Endodermal cell (in vitro differentiated cells): ENCODE results near the gene SDK2. TPM values are rescaled to one million over a fixed set of nuclear protein-coding genes. Genes with fewer than 3 reads are reported as not detected.

Source experiments
- DNase-seq: peaks from one replicate; pipeline ENCODE4 v3.0.0-alpha.2; 2017
- H3K27ac ChIP-seq: 2 replicates; pipeline ENCODE4 v1.5.1; 2013; ENCODE audit warnings: mild to moderate bottlenecking, low read depth, low read length, moderate library complexity
- H3K27me3 ChIP-seq: 2 replicates; pipeline ENCODE4 v1.6.1; 2013; ENCODE audit warnings: mild to moderate bottlenecking, low read length, moderate library complexity; ENCODE audit not compliant: insufficient read depth, control insufficient read depth, poor library complexity, severe bottlenecking
- H3K36me3 ChIP-seq: 2 replicates; pipeline ENCODE4 v1.7.0; 2013; ENCODE audit warnings: mild to moderate bottlenecking, low read length, moderate library complexity; ENCODE audit not compliant: control insufficient read depth, insufficient read depth
- H3K4me1 ChIP-seq: one replicate; pipeline ENCODE4 v1.7.0; 2013; ENCODE audit warnings: low read length; ENCODE audit not compliant: control insufficient read depth, insufficient read depth
- H3K4me3 ChIP-seq: 2 replicates; pipeline ENCODE4 v1.5.1; 2013; ENCODE audit warnings: mild to moderate bottlenecking, low read length, moderate library complexity
- H3K9ac ChIP-seq: 2 replicates; pipeline ENCODE4 v1.6.1; 2013; ENCODE audit warnings: mild to moderate bottlenecking, low read length, moderate library complexity; ENCODE audit not compliant: poor library complexity, severe bottlenecking; ENCODE audit errors: extremely low read depth
- H3K9me3 ChIP-seq: 2 replicates; pipeline ENCODE4 v1.6.1; 2013; ENCODE audit warnings: mild to moderate bottlenecking, low read length, moderate library complexity; ENCODE audit not compliant: control insufficient read depth
- H3K27ac Mint-ChIP-seq: 2 replicates; pipeline ENCODE4 v1.8.0; 2020; ENCODE audit warnings: mixed read lengths
- H3K27me3 Mint-ChIP-seq: 2 replicates; pipeline ENCODE4 v1.8.0; 2021; ENCODE audit warnings: mild to moderate bottlenecking, mixed read lengths; ENCODE audit not compliant: insufficient read depth
- H3K36me3 Mint-ChIP-seq: 2 replicates; pipeline ENCODE4 v1.8.0; 2020; ENCODE audit warnings: low read depth, mixed read lengths
- H3K4me1 Mint-ChIP-seq: 2 replicates; pipeline ENCODE4 v1.8.0; 2020; ENCODE audit warnings: mixed read lengths
- H3K4me3 Mint-ChIP-seq: 2 replicates; pipeline ENCODE4 v1.8.0; 2020; ENCODE audit warnings: mild to moderate bottlenecking, moderate library complexity, mixed read lengths
- H3K9me3 Mint-ChIP-seq: 2 replicates; pipeline ENCODE4 v1.8.0; 2020; ENCODE audit warnings: mild to moderate bottlenecking, mixed read lengths
- CTCF ChIP-seq: fragments of 200-600 bp; sonication (generic); conservative IDR thresholded peaks from 2 replicates; pipeline ENCODE4 v1.5.0; 2021; ENCODE audit warnings: antibody characterized with exemption, mild to moderate bottlenecking
- WGBS, 2 experiments: methylation state at CpG; one replicate each; pipeline versions ENCODE4 v1.1.5 to v1.1.7; 2013; ENCODE audit warnings: missing lambda C conversion rate in 2 of 2, mixed read lengths in 1 of 2; ENCODE audit not compliant: insufficient coverage in 1 of 2, insufficient read length in 1 of 2; 5-methylcytosine and 5-hydroxymethylcytosine counted together
- total RNA-seq, 2 donors: library from RNA; stranded (reverse); fragmentation: NEBNext Ultra II Directional in 1 of 2; extraction: Animal tissue kit (Norgen Biotek cat#: 25700) in 1 of 2; gene quantifications; 2 replicates in 1 of 2; 3 replicates in 1 of 2; pipeline ENCODE4 v1.2.1, GENCODE V29; 2021

SDK2 gene
- total RNA-seq, 2 donors from 2014 or later: 5.9 to 7.0 TPM

GRCh38 chr17:73485130-73485529 is 159.1 kb downstream of the SDK2 start:
- WGBS, 2 experiments: 75 to 86% methylated on average over 4 to 6 of the region's 6 CpGs

GRCh38 chr17:73482894-73483293 is 161.4 kb downstream of the SDK2 start:
- DNase-seq: no peak
- Mint-ChIP-seq H3K27ac (no peak overlapping the region), H3K4me3 (no peak overlapping the region)

More at GRCh38 chr17:73485130-73485529, 159.1 kb downstream of the SDK2 start:
- Mint-ChIP-seq H3K4me3 (no peak overlapping the region), H3K36me3 (peaks cover 18% of the 10 kb centered on the region), H3K27ac (no peak overlapping the region), H3K27me3 (no peaks in the 10 kb centered on the region), H3K9me3 (peaks cover 22% of the 10 kb centered on the region), H3K4me1 (peaks cover 10% of the 10 kb centered on the region)
- no peaks in the 10 kb centered on the region for H3K36me3 ChIP-seq
- H3K9ac ChIP-seq: no peak overlapping the region
- no peaks in the 10 kb centered on the region for H3K27me3 ChIP-seq
- H3K4me1 ChIP-seq: no peaks in the 10 kb centered on the region
- DNase-seq: peak; percentile 73
- H3K4me3 ChIP-seq: no peak overlapping the region
- no peak for TF ChIP-seq CTCF
- H3K27ac ChIP-seq: no peak overlapping the region
- H3K9me3 ChIP-seq: peaks cover 20% of the 10 kb centered on the region

DNA sequence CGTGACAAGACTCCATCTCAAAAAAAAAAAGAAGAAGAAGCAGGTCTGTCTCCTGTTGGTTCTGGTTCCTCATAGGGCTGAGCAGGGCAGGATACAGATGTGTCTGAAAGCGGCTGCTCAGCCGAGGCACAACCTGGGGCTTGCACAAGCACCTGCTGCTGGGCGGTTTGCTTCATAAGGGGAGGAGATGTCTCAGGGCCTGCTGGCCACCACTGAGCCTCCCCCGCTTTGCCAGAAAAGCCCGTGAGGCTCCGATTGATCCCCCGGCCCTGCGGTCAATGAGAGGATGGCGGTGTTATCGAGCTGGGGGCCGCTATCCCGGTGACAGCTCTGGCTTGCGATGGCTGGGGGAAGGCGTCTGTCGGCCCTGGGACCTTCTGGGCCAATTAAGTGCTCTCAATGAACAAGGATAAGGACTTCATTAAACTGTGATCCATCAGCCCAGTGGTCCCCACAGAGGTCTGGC is 162.0 kb downstream of the SDK2 start:
- H3K4me3 ChIP-seq: no peak overlapping the region
- DNase-seq: no peak
- H3K27me3 ChIP-seq: no peaks in the 10 kb centered on the region
- no peak overlapping the region for H3K9ac ChIP-seq
- no peak for TF ChIP-seq CTCF
- H3K27ac ChIP-seq: no peak overlapping the region
- H3K27ac Mint-ChIP-seq: no peak overlapping the region
- 92% methylated on average over 11 to 16 of the region's 16 CpGs for WGBS, 2 experiments
- H3K4me3 Mint-ChIP-seq: no peak overlapping the region
- H3K4me1 Mint-ChIP-seq: peaks cover 13% of the 10 kb centered on the region
- peaks cover 3% of the 10 kb centered on the region for H3K4me1 ChIP-seq
- peaks cover 18% of the 10 kb centered on the region for H3K36me3 Mint-ChIP-seq
- H3K36me3 ChIP-seq: no peaks in the 10 kb centered on the region
- H3K9me3 Mint-ChIP-seq: peaks cover 22% of the 10 kb centered on the region
- H3K27me3 Mint-ChIP-seq: no peaks in the 10 kb centered on the region
- H3K9me3 ChIP-seq: peaks cover 20% of the 10 kb centered on the region

More at GRCh38 chr17:73482894-73483293, 161.4 kb downstream of the SDK2 start:
- H3K4me1 ChIP-seq: peaks cover 3% of the 10 kb centered on the region
- no peaks in the 10 kb centered on the region for H3K27me3 Mint-ChIP-seq
- peaks cover 20% of the 10 kb centered on the region for H3K9me3 ChIP-seq
- H3K27me3 ChIP-seq: no peaks in the 10 kb centered on the region
- WGBS, 2 experiments: 92 to 100% methylated on average over 1 to 10 of the region's 10 CpGs
- H3K27ac ChIP-seq: no peak overlapping the region
- TF ChIP-seq CTCF: no peak
- H3K4me3 ChIP-seq: no peak overlapping the region
- H3K4me1 Mint-ChIP-seq: peaks cover 13% of the 10 kb centered on the region
- peaks cover 22% of the 10 kb centered on the region for H3K9me3 Mint-ChIP-seq
- H3K36me3 ChIP-seq: no peaks in the 10 kb centered on the region
- peaks cover 18% of the 10 kb centered on the region for H3K36me3 Mint-ChIP-seq
- no peak overlapping the region for H3K9ac ChIP-seq
